ENCODE results near the gene FTCD. TPM values are rescaled to one million over a fixed set of nuclear protein-coding genes. Genes with fewer than 3 reads are reported as not detected.

FTCD gene
- polyA plus RNA-seq, 3 donors: not detected

DNA sequence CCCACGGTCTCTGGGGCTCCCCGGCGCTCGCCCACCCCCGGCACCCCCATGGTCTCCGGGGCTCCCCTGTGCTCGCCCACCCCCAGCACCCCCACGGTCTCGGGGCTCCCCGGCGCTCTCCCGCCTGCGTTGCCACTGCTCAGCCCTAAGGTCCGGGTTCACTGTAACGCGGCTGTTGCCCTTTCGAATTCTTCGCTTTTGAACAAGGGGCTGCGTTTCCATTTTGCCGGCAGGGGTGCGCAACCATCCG lies 5.2 kb upstream of the FTCD start:
- Histone ChIP-seq H4K20me1 (ENCODE audit: insufficient read depth, low read length) (no peaks in the 10 kb centered on the region), H3K9me3 (replicated peaks in 1 of 2; ENCODE audit: control insufficient read depth in 1 of 2, insufficient read depth in 1 of 2, low read length in 2 of 2) (peaks cover 0 to 12% of the 10 kb centered on the region in 2 donors), H3K36me3 (replicated peaks in 1 of 2; ENCODE audit: control insufficient read depth in 1 of 2, insufficient read depth in 2 of 2, low read length in 2 of 2) (no peaks in the 10 kb centered on the region), H3K4me1 (ENCODE audit: control insufficient read depth in 1 of 2, insufficient read depth in 2 of 2, low read length in 2 of 2) (no peaks in the 10 kb centered on the region), H3K4me2 (replicated peaks; ENCODE audit: extremely low read depth, low read length, poor library complexity, severe bottlenecking) (no peak overlapping the region), H3K79me2 (ENCODE audit: insufficient read depth, low read length) (no peaks in the 10 kb centered on the region), H3K9ac (ENCODE audit: insufficient read depth, low read length, poor library complexity, severe bottlenecking) (no peak overlapping the region), H3K27me3 (ENCODE audit: control insufficient read depth in 2 of 2, insufficient read depth in 2 of 2, low read length in 2 of 2) (no peaks in the 10 kb centered on the region), H3K4me3 (replicated peaks in 1 of 3; ENCODE audit: low read depth in 2 of 3, low read length in 3 of 3) (no peak overlapping the region), H3K27ac (ENCODE audit: low read depth in 1 of 2, low read length in 2 of 2) (no peak overlapping the region), H2AFZ (ENCODE audit: insufficient read depth, low read depth, low read length, poor library complexity, severe bottlenecking) (no peak overlapping the region)
- Mint-ChIP-seq H3K4me3 (no peak overlapping the region), H3K9me3 (peaks cover 1 to 12% (median 2%) of the 10 kb centered on the region in 7 donors), H3K27me3 (ENCODE audit: low read depth in 3 of 3) (peaks cover 0 to 8% (median 2%) of the 10 kb centered on the region in 3 donors), H3K27ac (no peak overlapping the region), H3K36me3 (peaks cover 0 to 2% of the 10 kb centered on the region in 2 donors), H3K4me1 (no peaks in the 10 kb centered on the region)
- TF ChIP-seq, protein P1, sequence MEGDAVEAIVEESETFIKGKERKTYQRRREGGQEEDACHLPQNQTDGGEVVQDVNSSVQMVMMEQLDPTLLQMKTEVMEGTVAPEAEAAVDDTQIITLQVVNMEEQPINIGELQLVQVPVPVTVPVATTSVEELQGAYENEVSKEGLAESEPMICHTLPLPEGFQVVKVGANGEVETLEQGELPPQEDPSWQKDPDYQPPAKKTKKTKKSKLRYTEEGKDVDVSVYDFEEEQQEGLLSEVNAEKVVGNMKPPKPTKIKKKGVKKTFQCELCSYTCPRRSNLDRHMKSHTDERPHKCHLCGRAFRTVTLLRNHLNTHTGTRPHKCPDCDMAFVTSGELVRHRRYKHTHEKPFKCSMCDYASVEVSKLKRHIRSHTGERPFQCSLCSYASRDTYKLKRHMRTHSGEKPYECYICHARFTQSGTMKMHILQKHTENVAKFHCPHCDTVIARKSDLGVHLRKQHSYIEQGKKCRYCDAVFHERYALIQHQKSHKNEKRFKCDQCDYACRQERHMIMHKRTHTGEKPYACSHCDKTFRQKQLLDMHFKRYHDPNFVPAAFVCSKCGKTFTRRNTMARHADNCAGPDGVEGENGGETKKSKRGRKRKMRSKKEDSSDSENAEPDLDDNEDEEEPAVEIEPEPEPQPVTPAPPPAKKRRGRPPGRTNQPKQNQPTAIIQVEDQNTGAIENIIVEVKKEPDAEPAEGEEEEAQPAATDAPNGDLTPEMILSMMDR (IDR thresholded peaks at IDR 0.05): no peak
- over 99% methylated on average over 16 of the region's 22 CpGs for WGBS (ENCODE audit: insufficient coverage)
- intact Hi-C loops (cut with micrococcal nuclease): no loop called here
- no peak for DNase-seq

DNA sequence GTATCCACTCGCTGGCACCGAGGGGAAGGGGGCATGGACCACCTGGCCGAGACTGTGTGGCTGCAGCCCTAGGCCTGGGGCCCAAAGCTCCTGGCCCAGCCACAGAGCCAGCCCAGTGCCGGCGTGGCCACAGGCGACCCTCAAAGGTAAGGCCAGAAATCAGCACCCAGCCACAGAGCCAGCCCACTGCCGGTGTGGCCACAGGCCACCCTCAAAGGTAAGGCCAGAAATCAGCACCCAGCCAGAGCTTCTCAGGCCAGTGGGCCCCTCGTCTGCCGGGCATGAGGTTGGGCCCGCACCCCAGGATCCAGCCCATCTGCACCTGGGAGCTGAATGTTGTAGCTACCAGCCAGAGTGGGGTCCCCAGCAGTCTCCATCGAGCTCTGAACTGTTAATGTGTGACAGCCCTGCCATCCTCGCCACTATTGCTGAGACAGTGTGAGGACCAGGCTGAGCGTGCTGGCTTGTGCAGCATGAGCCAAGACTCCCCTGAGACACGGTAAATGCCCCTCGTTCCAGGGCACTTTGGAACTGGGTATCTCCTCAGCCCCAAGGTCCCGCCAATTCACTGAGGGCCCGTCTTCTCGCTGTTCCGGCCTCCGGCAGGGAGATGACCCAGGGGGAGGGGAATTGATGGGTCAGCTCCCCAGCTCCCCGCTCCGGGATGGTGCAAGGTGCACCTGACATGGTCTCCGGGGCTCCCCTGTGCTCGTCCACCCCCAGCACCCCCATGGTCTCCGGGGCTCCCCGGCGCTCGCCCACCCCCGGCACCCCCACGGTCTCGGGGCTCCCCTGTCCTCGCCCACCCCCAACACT lies 4.7 kb upstream of the FTCD start:
- Mint-ChIP-seq H3K27ac (peak overlapping the region in 1 of 7 donors; percentile 64), H3K27me3 (ENCODE audit: low read depth in 3 of 3) (peaks cover 0 to 8% (median 2%) of the 10 kb centered on the region in 3 donors), H3K4me1 (no peaks in the 10 kb centered on the region), H3K36me3 (peaks cover 0 to 2% of the 10 kb centered on the region in 2 donors), H3K4me3 (no peak overlapping the region), H3K9me3 (peaks cover 0 to 12% (median 2%) of the 10 kb centered on the region in 7 donors)
- intact Hi-C loops (cut with micrococcal nuclease): no loop called here
- H3K9me3 ChIP-seq (replicated peaks in 1 of 2; ENCODE audit: control insufficient read depth in 1 of 2, insufficient read depth in 1 of 2, low read length in 2 of 2): peaks cover 0 to 12% of the 10 kb centered on the region in 2 donors
- no peaks in the 10 kb centered on the region for H4K20me1 ChIP-seq (ENCODE audit: insufficient read depth, low read length)
- H3K4me3 ChIP-seq (replicated peaks in 1 of 3; ENCODE audit: low read depth in 2 of 3, low read length in 3 of 3): no peak overlapping the region
- H2AFZ ChIP-seq (ENCODE audit: insufficient read depth, low read depth, low read length, poor library complexity, severe bottlenecking): no peak overlapping the region
- no peak overlapping the region for H3K9ac ChIP-seq (ENCODE audit: insufficient read depth, low read length, poor library complexity, severe bottlenecking)
- TF ChIP-seq, protein P1 (IDR thresholded peaks at IDR 0.05): no peak
- 97% methylated on average over 24 of the region's 32 CpGs for WGBS (ENCODE audit: insufficient coverage)
- H3K27me3 ChIP-seq (ENCODE audit: control insufficient read depth in 2 of 2, insufficient read depth in 2 of 2, low read length in 2 of 2): no peaks in the 10 kb centered on the region
- H3K79me2 ChIP-seq (ENCODE audit: insufficient read depth, low read length): no peaks in the 10 kb centered on the region
- H3K4me1 ChIP-seq (ENCODE audit: control insufficient read depth in 1 of 2, insufficient read depth in 2 of 2, low read length in 2 of 2): no peaks in the 10 kb centered on the region
- no peak overlapping the region for H3K4me2 ChIP-seq (replicated peaks; ENCODE audit: extremely low read depth, low read length, poor library complexity, severe bottlenecking)
- H3K36me3 ChIP-seq (replicated peaks in 1 of 2; ENCODE audit: control insufficient read depth in 1 of 2, insufficient read depth in 2 of 2, low read length in 2 of 2): no peaks in the 10 kb centered on the region
- no peak overlapping the region for H3K27ac ChIP-seq (ENCODE audit: low read depth in 1 of 2, low read length in 2 of 2)
- DNase-seq: no peak

Data from CD14-positive monocyte (primary cell).